ENCODE measurements around the gene LRRK1. TPM values are rescaled to one million over a fixed set of nuclear protein-coding genes. Genes with fewer than 3 reads are reported as not detected.

The LRRK1 gene
- total RNA-seq, 4 donors from 2014 or later = 5.7 to 12.0 (median 10.0) TPM

DNA sequence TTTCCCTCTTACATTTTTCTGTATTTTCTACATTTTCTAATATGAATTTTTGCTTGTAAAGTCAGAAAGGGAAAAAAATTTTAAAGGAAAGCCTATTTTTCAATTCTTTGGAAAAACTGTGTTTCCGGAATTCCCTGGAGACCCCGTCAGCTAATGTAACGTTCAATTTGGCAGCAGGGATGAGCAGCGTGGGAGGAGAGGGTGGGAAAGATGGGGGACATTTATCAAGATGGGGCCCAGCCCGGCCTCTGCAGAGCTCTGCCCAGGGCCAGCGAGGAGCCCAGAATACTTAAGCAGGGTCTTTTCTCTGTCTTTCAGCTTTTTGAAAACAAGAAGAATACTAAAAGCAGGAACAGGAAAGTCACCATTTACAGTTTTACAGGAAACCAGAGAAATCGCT, 129.0 kb downstream of the LRRK1 start:
- Histone ChIP-seq H3K27ac (no peak overlapping the region), H3K4me3 (no peak overlapping the region), H3K36me3 (peaks cover 5 to 82% (median 9%) of the 10 kb centered on the region in 3 donors), H3K27me3 (no peaks in the 10 kb centered on the region), H3K9me3 (no peaks in the 10 kb centered on the region), H3K4me1 (peaks cover 0 to 9% (median 0%) of the 10 kb centered on the region in 3 donors)
- DNase-seq = no peak
- TF ChIP-seq POLR2A (IDR thresholded peaks at IDR 0.05) = no peak
- TF ChIP-seq, protein P1, sequence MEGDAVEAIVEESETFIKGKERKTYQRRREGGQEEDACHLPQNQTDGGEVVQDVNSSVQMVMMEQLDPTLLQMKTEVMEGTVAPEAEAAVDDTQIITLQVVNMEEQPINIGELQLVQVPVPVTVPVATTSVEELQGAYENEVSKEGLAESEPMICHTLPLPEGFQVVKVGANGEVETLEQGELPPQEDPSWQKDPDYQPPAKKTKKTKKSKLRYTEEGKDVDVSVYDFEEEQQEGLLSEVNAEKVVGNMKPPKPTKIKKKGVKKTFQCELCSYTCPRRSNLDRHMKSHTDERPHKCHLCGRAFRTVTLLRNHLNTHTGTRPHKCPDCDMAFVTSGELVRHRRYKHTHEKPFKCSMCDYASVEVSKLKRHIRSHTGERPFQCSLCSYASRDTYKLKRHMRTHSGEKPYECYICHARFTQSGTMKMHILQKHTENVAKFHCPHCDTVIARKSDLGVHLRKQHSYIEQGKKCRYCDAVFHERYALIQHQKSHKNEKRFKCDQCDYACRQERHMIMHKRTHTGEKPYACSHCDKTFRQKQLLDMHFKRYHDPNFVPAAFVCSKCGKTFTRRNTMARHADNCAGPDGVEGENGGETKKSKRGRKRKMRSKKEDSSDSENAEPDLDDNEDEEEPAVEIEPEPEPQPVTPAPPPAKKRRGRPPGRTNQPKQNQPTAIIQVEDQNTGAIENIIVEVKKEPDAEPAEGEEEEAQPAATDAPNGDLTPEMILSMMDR (IDR thresholded peaks at IDR 0.05) = no peak
- intact Hi-C loops (cut with DNase I) = no loop called here
- WGBS, 2 donors = 72 to 89% methylated on average over 7 of the region's 7 CpGs

GRCh38 chr15:101048581-101049030, 129.4 kb downstream of the LRRK1 start:
- 93% methylated on average over 3 of the region's 13 CpGs; no CpG with 5 or more reads in 1 of the 2 donors for WGBS, 2 donors
- intact Hi-C loops (cut with DNase I) = no loop called here
- TF ChIP-seq POLR2A (IDR thresholded peaks at IDR 0.05) = no peak
- TF ChIP-seq, protein P1 (IDR thresholded peaks at IDR 0.05) = no peak
- H3K36me3 ChIP-seq = peaks cover 9 to 85% (median 10%) of the 10 kb centered on the region in 3 donors
- no peaks in the 10 kb centered on the region for H3K9me3 ChIP-seq
- H3K4me1 ChIP-seq = peaks cover 0 to 9% (median 0%) of the 10 kb centered on the region in 3 donors
- no peak for DNase-seq
- H3K27ac ChIP-seq = no peak overlapping the region
- H3K4me3 ChIP-seq = no peak overlapping the region
- H3K27me3 ChIP-seq = no peaks in the 10 kb centered on the region

GRCh38 chr15:101049282-101049681, 130.1 kb downstream of the LRRK1 start:
- Histone ChIP-seq H3K4me3 (no peak overlapping the region), H3K9me3 (no peaks in the 10 kb centered on the region), H3K4me1 (peaks cover 0 to 9% (median 0%) of the 10 kb centered on the region in 3 donors), H3K27me3 (no peaks in the 10 kb centered on the region), H3K27ac (peak overlapping the region in 1 of 4 donors; percentile 3), H3K36me3 (peaks cover 7 to 85% (median 10%) of the 10 kb centered on the region in 3 donors)
- 91 to 92% methylated on average over 7 to 8 of the region's 11 CpGs for WGBS, 2 donors
- intact Hi-C loops (cut with DNase I) = no loop called here
- TF ChIP-seq POLR2A (IDR thresholded peaks at IDR 0.05) = no peak
- TF ChIP-seq, protein P1 (IDR thresholded peaks at IDR 0.05) = no peak
- DNase-seq = no peak

GRCh38 chr15:101049856-101050622, 130.9 kb downstream of the LRRK1 start:
- Histone ChIP-seq H3K27me3 (no peaks in the 10 kb centered on the region), H3K27ac (peak overlapping the region in 2 of 4 donors; percentile 3 to 34), H3K36me3 (peaks cover 7 to 85% (median 10%) of the 10 kb centered on the region in 3 donors), H3K4me1 (peaks cover 0 to 9% (median 0%) of the 10 kb centered on the region in 3 donors), H3K4me3 (no peak overlapping the region), H3K9me3 (no peaks in the 10 kb centered on the region)
- no peak for TF ChIP-seq POLR2A (IDR thresholded peaks at IDR 0.05)
- TF ChIP-seq, protein P1 (IDR thresholded peaks at IDR 0.05) = no peak
- 59 to 86% methylated on average over 9 to 13 of the region's 22 CpGs for WGBS, 2 donors
- no peak for DNase-seq
- intact Hi-C loops (cut with DNase I) = no loop called here

DNA sequence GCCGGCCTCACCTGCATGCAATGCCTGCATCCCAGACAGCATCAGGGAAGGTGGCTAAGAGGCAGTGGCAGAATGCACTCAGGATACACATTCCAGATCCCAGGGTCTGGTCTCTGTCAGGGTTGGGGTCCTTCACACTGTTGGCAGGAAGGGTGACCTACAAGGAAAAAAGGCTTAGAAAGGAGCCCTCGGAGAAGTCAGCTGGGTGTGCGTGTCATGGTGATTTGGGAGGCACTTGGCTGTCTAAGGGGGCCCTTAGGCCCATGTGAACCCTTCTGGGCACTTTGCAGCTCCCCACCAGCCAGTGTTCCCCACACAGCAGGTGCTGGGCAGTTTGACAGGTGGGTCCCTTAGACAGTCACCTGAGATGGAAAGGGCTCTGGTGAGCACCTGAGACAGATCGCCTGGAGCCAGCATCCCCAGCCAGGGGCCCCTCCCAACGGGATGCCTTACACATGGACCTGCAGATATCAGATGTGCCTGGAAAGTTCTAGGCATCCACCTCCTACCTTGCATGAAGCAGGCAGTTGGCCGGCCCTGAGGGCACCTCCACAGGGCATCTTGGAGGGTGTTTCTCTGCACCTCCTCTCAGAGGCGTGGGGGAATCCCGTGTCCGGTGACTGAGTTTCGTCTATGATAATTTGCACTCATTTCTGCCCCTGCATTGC, 131.6 kb downstream of the LRRK1 start:
- DNase-seq = no peak
- H3K9me3 ChIP-seq = no peaks in the 10 kb centered on the region
- H3K27ac ChIP-seq = peak overlapping the region in 1 of 4 donors; percentile 34

More for the DNA sequence above, 131.6 kb downstream of the LRRK1 start:
- no peaks in the 10 kb centered on the region for H3K27me3 ChIP-seq
- intact Hi-C loops (cut with DNase I) = no loop called here
- WGBS, 2 donors = 84 to 86% methylated on average over 6 to 7 of the region's 10 CpGs
- peaks cover 0 to 6% (median 0%) of the 10 kb centered on the region in 3 donors for H3K4me1 ChIP-seq
- no peak overlapping the region for H3K4me3 ChIP-seq
- TF ChIP-seq, protein P1 (IDR thresholded peaks at IDR 0.05) = no peak
- peaks cover 7 to 91% (median 10%) of the 10 kb centered on the region in 3 donors for H3K36me3 ChIP-seq

All from esophagus squamous epithelium (tissue), 5 donors.